Measurements from ENCODE around the gene PPP2R3B. TPM values are rescaled to one million over a fixed set of nuclear protein-coding genes. Genes with fewer than 3 reads are reported as not detected.

PPP2R3B gene
- total RNA-seq, 4 donors from 2014 or later, result 7.8 to 27.9 (median 11.6) TPM

- Histone ChIP-seq H3K27me3 (no peaks in the 10 kb centered on the region), H3K27ac (no peak overlapping the region), H3K4me1 (no peaks in the 10 kb centered on the region), H3K4me3 (no peak overlapping the region), H3K9me3 (no peaks in the 10 kb centered on the region), H3K36me3 (no peaks in the 10 kb centered on the region)
- WGBS, 2 donors (ENCODE audit: low coverage in 1 of 2), result 94 to 95% methylated on average over 13 to 52 of the region's 53 CpGs
- in situ Hi-C loops (cut with MboI; ENCODE audit: low pct_ligation_motif_present in 1 of 4, low pct_unique_long_range_greater_than_20kb in 1 of 4, low sequenced_read_pairs in 3 of 4), result no loop called here
- DNase-seq, result no peak
- TF ChIP-seq EP300 (IDR thresholded peaks at IDR 0.05; ENCODE audit: low read depth), result no peak
- intact Hi-C loops (cut with DNase I; ENCODE audit: low total_unique reads), result no loop called here
These were observed 48.3 kb downstream of the PPP2R3B start for GRCh38 chrX:338281-338835.

- WGBS, 2 donors (ENCODE audit: low coverage in 1 of 2), result 81 to 90% methylated on average over 7 to 38 of the region's 38 CpGs
- no peaks in the 10 kb centered on the region for H3K27me3 ChIP-seq
- no peak for DNase-seq
- intact Hi-C loops (cut with DNase I; ENCODE audit: low total_unique reads), result no loop called here
- no peaks in the 10 kb centered on the region for H3K4me1 ChIP-seq
- H3K4me3 ChIP-seq, result no peak overlapping the region
- no peaks in the 10 kb centered on the region for H3K36me3 ChIP-seq
- no peaks in the 10 kb centered on the region for H3K9me3 ChIP-seq
- TF ChIP-seq POLR2AphosphoS5 (IDR thresholded peaks at IDR 0.05), result no peak
- TF ChIP-seq CTCF (IDR thresholded peaks at IDR 0.05), result no peak
- no peak for TF ChIP-seq POLR2A (IDR thresholded peaks at IDR 0.05)
- TF ChIP-seq EP300 (IDR thresholded peaks at IDR 0.05; ENCODE audit: low read depth), result no peak
- in situ Hi-C loops (cut with MboI; ENCODE audit: low pct_ligation_motif_present in 1 of 4, low pct_unique_long_range_greater_than_20kb in 1 of 4, low sequenced_read_pairs in 3 of 4), result no loop called here
- no peak overlapping the region for H3K27ac ChIP-seq
These were observed 49.3 kb downstream of the PPP2R3B start for GRCh38 chrX:337331-337831.

GRCh38 chrX:336227-336626 lies 50.5 kb downstream of the PPP2R3B start:
- no peaks in the 10 kb centered on the region for H3K9me3 ChIP-seq
- peaks cover 9% of the 10 kb centered on the region for H3K27me3 ChIP-seq
- WGBS, 2 donors (ENCODE audit: low coverage in 1 of 2), result 91 to 94% methylated on average over 13 to 21 of the region's 21 CpGs
- no peak for DNase-seq
- TF ChIP-seq POLR2AphosphoS5 (IDR thresholded peaks at IDR 0.05), result no peak
- TF ChIP-seq POLR2A (IDR thresholded peaks at IDR 0.05), result no peak
- no peak for TF ChIP-seq EP300 (IDR thresholded peaks at IDR 0.05; ENCODE audit: low read depth)
- no peak for TF ChIP-seq CTCF (IDR thresholded peaks at IDR 0.05)
- in situ Hi-C loops (cut with MboI; ENCODE audit: low pct_ligation_motif_present in 1 of 4, low pct_unique_long_range_greater_than_20kb in 1 of 4, low sequenced_read_pairs in 3 of 4), result no loop called here
- H3K36me3 ChIP-seq, result no peaks in the 10 kb centered on the region
- H3K27ac ChIP-seq, result no peak overlapping the region
- no peak overlapping the region for H3K4me3 ChIP-seq
- H3K4me1 ChIP-seq, result peaks cover 1 to 6% (median 4%) of the 10 kb centered on the region in 4 donors
- intact Hi-C loops (cut with DNase I; ENCODE audit: low total_unique reads), result no loop called here

- in situ Hi-C loops (cut with MboI; ENCODE audit: low pct_ligation_motif_present in 1 of 4, low pct_unique_long_range_greater_than_20kb in 1 of 4, low sequenced_read_pairs in 3 of 4), result no loop called here
- Histone ChIP-seq H3K27ac (no peak overlapping the region), H3K4me3 (no peak overlapping the region), H3K9me3 (no peaks in the 10 kb centered on the region), H3K4me1 (peaks cover 3 to 10% (median 7%) of the 10 kb centered on the region in 4 donors), H3K36me3 (no peaks in the 10 kb centered on the region), H3K27me3 (peaks cover 13% of the 10 kb centered on the region)
- no peak for DNase-seq
- intact Hi-C loops (cut with DNase I; ENCODE audit: low total_unique reads), result no loop called here
- WGBS, 2 donors (ENCODE audit: low coverage in 1 of 2), result 97% methylated on average over 17 of the region's 17 CpGs; no CpG with 5 or more reads in 1 of the 2 donors
- TF ChIP-seq POLR2AphosphoS5 (IDR thresholded peaks at IDR 0.05) (no peak), CTCF (IDR thresholded peaks at IDR 0.05) (no peak), POLR2A (IDR thresholded peaks at IDR 0.05) (no peak), EP300 (IDR thresholded peaks at IDR 0.05; ENCODE audit: low read depth) (no peak)
These were observed 51.0 kb downstream of the PPP2R3B start for GRCh38 chrX:335758-336155.
